K562 (cell line): Measurements from ENCODE around the gene ZFAND3. TPM values are rescaled to one million over a fixed set of nuclear protein-coding genes. Genes with fewer than 3 reads are reported as not detected.

Source experiments
- BRF1 ChIP-seq: IDR thresholded peaks from 3 replicates; pipeline ENCODE4 v1.6.1; 2011; ENCODE audit warnings: borderline replicate concordance, mild to moderate bottlenecking; ENCODE audit not compliant: insufficient read length; ENCODE audit errors: extremely low read depth
- LEF1 ChIP-seq: fragments of 450-650 bp; IDR thresholded peaks from 2 replicates; pipeline ENCODE4 v1.6.1; 2016; ENCODE audit warnings: mild to moderate bottlenecking
- PPARD ChIP-seq: fragments of 250-450 bp; sonication (Bioruptor Pico); IDR thresholded peaks from 2 replicates; pipeline ENCODE4 v1.8.0; 2022; ENCODE audit warnings: inconsistent platforms, mild to moderate bottlenecking, moderate library complexity
- TEAD1 ChIP-seq, 2 experiments: fragments of 450-650 bp in 1 of 2; sonication (generic) in 1 of 2; formaldehyde crosslinking; IDR thresholded peaks; 2 replicates each; pipeline versions ENCODE4 v1.4.0 to v1.8.0; 2020 to 2022; ENCODE audit warnings: mild to moderate bottlenecking in 2 of 2, missing genetic modification reagents in 1 of 2
- ZNF655 ChIP-seq: fragments of 250-450 bp; sonication (Bioruptor Pico); IDR thresholded peaks from 2 replicates; pipeline ENCODE4 v1.5.0; 2021
- polyA plus RNA-seq, 8 experiments: library from polyadenylated mRNA; depleted of rRNA in 4 of 8; stranded (reverse) in 5 of 8; unstranded in 3 of 8; fragments of >200 nt; fragmentation: Nextera tagmentation in 2 of 8; fragmentation: Illumina TruSeq in 1 of 8; extraction: Ambion mirVana in 2 of 8; extraction: Trizol in 1 of 8; gene quantifications; 2 replicates each; pipeline versions ENCODE4 v1.2.1 to v1.2.3, GENCODE V29; 2011 to 2014; ENCODE audit warnings: inconsistent platforms in 1 of 8, missing spikeins in 1 of 8
- total RNA-seq, 7 experiments: library from RNA; depleted of rRNA in 6 of 7; stranded (reverse); fragments of >200 nt in 6 of 7; fragmentation: Illumina TruSeq in 2 of 7; extraction: Trizol in 2 of 7; gene quantifications; 2 replicates each; pipeline versions ENCODE4 v1.2.1 to v1.2.3, GENCODE V29; 2011 to 2021; ENCODE audit warnings: low replicate concordance in 1 of 7
- TF ChIP-seq, protein P1 (sequence below): fragments of 450-650 bp; IDR thresholded peaks from 2 replicates; pipeline ENCODE4 v1.6.1; 2016; ENCODE audit warnings: mild to moderate bottlenecking, moderate library complexity
- TF ChIP-seq, protein P2 (sequence below): fragments of 250-450 bp; sonication (Bioruptor Pico); IDR thresholded peaks from 2 replicates; pipeline ENCODE4 v1.8.0; 2022; ENCODE audit warnings: moderate library complexity, mild to moderate bottlenecking, inconsistent platforms
- TF ChIP-seq, protein P3 (sequence below): sonication (generic); formaldehyde crosslinking; IDR thresholded peaks from 2 replicates; pipeline ENCODE4 v1.8.1; 2023; ENCODE audit warnings: mild to moderate bottlenecking, missing genetic modification reagents, moderate library complexity

Gene ZFAND3
- total and polyA plus RNA-seq, 9 of the 15 experiments (the other 6 are each of a cell fraction or from before 2014, with no cell fraction given), result 0.81 to 26.6 (median 11.8) TPM

GRCh38 chr6:38027685-38028373 lies 208.3 kb downstream of the ZFAND3 start (continued):
- TF ChIP-seq, protein P1, sequence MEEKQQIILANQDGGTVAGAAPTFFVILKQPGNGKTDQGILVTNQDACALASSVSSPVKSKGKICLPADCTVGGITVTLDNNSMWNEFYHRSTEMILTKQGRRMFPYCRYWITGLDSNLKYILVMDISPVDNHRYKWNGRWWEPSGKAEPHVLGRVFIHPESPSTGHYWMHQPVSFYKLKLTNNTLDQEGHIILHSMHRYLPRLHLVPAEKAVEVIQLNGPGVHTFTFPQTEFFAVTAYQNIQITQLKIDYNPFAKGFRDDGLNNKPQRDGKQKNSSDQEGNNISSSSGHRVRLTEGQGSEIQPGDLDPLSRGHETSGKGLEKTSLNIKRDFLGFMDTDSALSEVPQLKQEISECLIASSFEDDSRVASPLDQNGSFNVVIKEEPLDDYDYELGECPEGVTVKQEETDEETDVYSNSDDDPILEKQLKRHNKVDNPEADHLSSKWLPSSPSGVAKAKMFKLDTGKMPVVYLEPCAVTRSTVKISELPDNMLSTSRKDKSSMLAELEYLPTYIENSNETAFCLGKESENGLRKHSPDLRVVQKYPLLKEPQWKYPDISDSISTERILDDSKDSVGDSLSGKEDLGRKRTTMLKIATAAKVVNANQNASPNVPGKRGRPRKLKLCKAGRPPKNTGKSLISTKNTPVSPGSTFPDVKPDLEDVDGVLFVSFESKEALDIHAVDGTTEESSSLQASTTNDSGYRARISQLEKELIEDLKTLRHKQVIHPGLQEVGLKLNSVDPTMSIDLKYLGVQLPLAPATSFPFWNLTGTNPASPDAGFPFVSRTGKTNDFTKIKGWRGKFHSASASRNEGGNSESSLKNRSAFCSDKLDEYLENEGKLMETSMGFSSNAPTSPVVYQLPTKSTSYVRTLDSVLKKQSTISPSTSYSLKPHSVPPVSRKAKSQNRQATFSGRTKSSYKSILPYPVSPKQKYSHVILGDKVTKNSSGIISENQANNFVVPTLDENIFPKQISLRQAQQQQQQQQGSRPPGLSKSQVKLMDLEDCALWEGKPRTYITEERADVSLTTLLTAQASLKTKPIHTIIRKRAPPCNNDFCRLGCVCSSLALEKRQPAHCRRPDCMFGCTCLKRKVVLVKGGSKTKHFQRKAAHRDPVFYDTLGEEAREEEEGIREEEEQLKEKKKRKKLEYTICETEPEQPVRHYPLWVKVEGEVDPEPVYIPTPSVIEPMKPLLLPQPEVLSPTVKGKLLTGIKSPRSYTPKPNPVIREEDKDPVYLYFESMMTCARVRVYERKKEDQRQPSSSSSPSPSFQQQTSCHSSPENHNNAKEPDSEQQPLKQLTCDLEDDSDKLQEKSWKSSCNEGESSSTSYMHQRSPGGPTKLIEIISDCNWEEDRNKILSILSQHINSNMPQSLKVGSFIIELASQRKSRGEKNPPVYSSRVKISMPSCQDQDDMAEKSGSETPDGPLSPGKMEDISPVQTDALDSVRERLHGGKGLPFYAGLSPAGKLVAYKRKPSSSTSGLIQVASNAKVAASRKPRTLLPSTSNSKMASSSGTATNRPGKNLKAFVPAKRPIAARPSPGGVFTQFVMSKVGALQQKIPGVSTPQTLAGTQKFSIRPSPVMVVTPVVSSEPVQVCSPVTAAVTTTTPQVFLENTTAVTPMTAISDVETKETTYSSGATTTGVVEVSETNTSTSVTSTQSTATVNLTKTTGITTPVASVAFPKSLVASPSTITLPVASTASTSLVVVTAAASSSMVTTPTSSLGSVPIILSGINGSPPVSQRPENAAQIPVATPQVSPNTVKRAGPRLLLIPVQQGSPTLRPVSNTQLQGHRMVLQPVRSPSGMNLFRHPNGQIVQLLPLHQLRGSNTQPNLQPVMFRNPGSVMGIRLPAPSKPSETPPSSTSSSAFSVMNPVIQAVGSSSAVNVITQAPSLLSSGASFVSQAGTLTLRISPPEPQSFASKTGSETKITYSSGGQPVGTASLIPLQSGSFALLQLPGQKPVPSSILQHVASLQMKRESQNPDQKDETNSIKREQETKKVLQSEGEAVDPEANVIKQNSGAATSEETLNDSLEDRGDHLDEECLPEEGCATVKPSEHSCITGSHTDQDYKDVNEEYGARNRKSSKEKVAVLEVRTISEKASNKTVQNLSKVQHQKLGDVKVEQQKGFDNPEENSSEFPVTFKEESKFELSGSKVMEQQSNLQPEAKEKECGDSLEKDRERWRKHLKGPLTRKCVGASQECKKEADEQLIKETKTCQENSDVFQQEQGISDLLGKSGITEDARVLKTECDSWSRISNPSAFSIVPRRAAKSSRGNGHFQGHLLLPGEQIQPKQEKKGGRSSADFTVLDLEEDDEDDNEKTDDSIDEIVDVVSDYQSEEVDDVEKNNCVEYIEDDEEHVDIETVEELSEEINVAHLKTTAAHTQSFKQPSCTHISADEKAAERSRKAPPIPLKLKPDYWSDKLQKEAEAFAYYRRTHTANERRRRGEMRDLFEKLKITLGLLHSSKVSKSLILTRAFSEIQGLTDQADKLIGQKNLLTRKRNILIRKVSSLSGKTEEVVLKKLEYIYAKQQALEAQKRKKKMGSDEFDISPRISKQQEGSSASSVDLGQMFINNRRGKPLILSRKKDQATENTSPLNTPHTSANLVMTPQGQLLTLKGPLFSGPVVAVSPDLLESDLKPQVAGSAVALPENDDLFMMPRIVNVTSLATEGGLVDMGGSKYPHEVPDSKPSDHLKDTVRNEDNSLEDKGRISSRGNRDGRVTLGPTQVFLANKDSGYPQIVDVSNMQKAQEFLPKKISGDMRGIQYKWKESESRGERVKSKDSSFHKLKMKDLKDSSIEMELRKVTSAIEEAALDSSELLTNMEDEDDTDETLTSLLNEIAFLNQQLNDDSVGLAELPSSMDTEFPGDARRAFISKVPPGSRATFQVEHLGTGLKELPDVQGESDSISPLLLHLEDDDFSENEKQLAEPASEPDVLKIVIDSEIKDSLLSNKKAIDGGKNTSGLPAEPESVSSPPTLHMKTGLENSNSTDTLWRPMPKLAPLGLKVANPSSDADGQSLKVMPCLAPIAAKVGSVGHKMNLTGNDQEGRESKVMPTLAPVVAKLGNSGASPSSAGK, result no peak
- TF ChIP-seq TEAD1 (CRISPR knock-in tag; IDR thresholded peaks at IDR 0.05) (no peak), ZNF655 (no peak), BRF1 (no peak), PPARD (CRISPR knock-in tag) (no peak), LEF1 (no peak)
- TF ChIP-seq, protein P2, sequence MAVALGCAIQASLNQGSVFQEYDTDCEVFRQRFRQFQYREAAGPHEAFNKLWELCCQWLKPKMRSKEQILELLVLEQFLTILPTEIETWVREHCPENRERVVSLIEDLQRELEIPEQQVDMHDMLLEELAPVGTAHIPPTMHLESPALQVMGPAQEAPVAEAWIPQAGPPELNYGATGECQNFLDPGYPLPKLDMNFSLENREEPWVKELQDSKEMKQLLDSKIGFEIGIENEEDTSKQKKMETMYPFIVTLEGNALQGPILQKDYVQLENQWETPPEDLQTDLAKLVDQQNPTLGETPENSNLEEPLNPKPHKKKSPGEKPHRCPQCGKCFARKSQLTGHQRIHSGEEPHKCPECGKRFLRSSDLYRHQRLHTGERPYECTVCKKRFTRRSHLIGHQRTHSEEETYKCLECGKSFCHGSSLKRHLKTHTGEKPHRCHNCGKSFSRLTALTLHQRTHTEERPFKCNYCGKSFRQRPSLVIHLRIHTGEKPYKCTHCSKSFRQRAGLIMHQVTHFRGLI (CRISPR knock-in tag), result no peak
- TF ChIP-seq, protein P3, sequence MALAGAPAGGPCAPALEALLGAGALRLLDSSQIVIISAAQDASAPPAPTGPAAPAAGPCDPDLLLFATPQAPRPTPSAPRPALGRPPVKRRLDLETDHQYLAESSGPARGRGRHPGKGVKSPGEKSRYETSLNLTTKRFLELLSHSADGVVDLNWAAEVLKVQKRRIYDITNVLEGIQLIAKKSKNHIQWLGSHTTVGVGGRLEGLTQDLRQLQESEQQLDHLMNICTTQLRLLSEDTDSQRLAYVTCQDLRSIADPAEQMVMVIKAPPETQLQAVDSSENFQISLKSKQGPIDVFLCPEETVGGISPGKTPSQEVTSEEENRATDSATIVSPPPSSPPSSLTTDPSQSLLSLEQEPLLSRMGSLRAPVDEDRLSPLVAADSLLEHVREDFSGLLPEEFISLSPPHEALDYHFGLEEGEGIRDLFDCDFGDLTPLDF (CRISPR knock-in tag), result no peak
